Fibroblast of lung (primary cell): Measurements from ENCODE around the gene TOMM40.

Experiments used
- CTCF ChIP-seq, 2 donors: IDR thresholded peaks in 1 of 2; conservative IDR thresholded peaks in 1 of 2; 1 replicate in 1 of 2; 2 replicates in 1 of 2; pipeline ENCODE4 v1.5.1; 2011 to 2012; ENCODE audit warnings: low read length in 2 of 2, control low read depth in 1 of 2, inconsistent platforms in 1 of 2, low read depth in 1 of 2, mild to moderate bottlenecking in 1 of 2
- EZH2 ChIP-seq: IDR thresholded peaks from 2 replicates; pipeline ENCODE4 v1.5.1; 2012; ENCODE audit warnings: low read length, control low read depth, mild to moderate bottlenecking; ENCODE audit errors: missing control alignments

DNA sequence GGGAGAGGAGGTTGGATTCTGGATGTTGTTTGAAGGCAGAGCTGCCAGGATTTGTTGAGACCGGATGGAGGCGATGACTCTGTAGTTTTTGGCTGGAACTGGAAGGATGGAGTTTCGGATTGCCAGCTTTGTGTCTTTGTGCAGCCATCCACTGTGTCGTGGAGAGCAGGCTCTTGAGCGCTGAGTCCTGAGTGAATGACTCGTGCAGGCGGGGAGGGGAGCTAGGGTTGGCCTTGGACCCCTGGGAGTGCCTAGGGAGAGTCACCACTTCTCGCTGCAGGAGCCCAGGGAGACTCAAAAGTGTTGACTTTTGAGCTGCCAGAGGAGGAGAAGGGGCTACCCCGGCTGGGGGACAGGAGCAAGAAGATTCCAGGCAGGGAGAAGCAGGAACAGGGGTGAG is 3.9 kb downstream of the TOMM40 start:
- TF ChIP-seq CTCF (conservative IDR thresholded peaks at IDR 0.05 in 1 of 2, IDR thresholded peaks at IDR 0.05 in 1 of 2; ENCODE audit: low read depth in 1 of 2, low read length in 2 of 2) (no peak), EZH2 (no peak)
